ENCODE results near the gene IRF3. TPM values are rescaled to one million over a fixed set of nuclear protein-coding genes. Genes with fewer than 3 reads are reported as not detected.

IRF3 gene
- total RNA-seq, 2 donors from 2014 or later, result 53.4 to 58.0 TPM

DNA sequence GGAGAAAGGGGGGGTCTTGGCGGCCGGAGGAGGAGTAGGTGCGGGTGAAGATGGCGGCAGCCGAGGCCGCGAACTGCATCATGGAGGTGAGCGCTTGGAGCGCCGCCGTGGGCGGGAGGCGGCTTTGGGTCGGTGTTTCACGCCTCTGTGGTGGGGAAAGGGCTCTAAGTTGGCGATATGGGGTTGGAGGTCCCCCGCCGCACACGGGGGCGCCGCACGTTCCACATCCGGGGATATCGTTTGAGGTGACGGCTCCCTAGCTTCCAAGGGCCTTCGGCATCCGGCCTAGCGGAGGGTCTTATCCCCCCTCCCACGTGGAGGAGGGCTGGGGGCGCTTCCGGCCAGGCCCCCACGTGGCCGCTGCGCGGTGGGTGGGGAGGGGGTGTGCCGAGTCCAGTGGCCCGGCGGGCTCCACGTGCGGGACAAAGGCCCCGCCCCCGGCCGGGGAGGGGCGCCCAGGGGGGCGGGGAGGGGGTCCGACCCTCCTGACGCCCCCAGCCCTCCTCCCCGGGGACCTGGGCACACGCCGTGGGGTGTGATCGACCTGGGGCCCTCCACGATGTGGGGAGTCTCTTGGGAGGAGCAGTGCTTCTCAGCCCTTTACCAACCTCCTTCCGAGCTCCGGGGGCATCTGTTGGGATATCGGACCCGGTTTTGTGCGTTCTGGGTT, 11.7 kb upstream of the IRF3 start, which contains the start of gene PRMT1:
Gene PRMT1, plus strand, starts transcription at position 41 of the 670 bp plus-strand sequence. Its CDS starts 10 bp downstream, at position 51.
- Histone ChIP-seq H3K27ac (peak within 1 kb of the TSS; percentile 83 to 93), H3K27me3 (replicated peaks; ENCODE audit: insufficient read depth) (no peaks in the 10 kb centered on the region), H3K9me3 (no peaks in the 10 kb centered on the region), H3K4me1 (replicated peaks) (peaks cover 11% of the 10 kb centered on the region), H3K4me3 (peak within 1 kb of the TSS; percentile 66 to 92), H3K36me3 (peaks cover 6 to 7% of the 10 kb centered on the region in 2 donors)
- TF ChIP-seq POLR2AphosphoS5 (IDR thresholded peaks at IDR 0.05), result no peak
- peak; percentile 91 for TF ChIP-seq POLR2A (IDR thresholded peaks at IDR 0.05)
- no peak for DNase-seq (ENCODE audit: low spot score)
- WGBS, result under 1% methylated on average over 56 of the region's 57 CpGs
- intact Hi-C loops (cut with DNase I), result loop anchor here (2.0 to 5.0 kb wide), 3 partner anchors 35 to 90 kb away; partner anchors contain the start of genes AP2A1, PRR12 and SCAF1

DNA sequence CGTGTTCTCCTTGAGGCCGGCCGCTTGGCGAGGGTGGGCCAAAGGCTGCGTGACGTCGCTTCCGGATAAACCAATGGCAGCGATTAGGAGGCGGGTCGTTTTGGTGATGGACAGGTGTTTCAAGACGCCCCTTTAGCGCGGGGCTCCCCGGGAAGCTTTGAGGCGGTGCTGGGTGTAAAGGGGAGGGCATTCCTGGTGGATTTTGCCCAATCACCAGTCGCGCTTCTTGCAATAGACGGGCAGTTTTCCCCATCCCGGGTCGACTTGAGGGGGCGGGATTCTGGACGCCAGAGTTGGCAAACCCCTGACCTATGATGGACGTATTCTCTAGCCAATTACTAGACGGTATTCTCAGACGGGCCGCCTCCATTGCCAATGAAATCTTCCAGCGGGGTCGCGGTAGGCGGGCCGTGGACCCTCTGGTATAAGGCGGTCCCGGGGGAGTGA, 11.2 kb upstream of the IRF3 start:
- DNase-seq (ENCODE audit: low spot score), result peak; percentile 100
- H3K36me3 ChIP-seq, result peaks cover under 1 to 1% of the 10 kb centered on the region in 2 donors
- intact Hi-C loops (cut with DNase I), result loop anchor here (2.0 to 5.0 kb wide), 3 partner anchors 34 to 90 kb away; partner anchors contain the start of genes AP2A1, PRR12 and SCAF1
- H3K4me1 ChIP-seq (replicated peaks), result peaks cover 11% of the 10 kb centered on the region
- no peaks in the 10 kb centered on the region for H3K27me3 ChIP-seq (replicated peaks; ENCODE audit: insufficient read depth)
- no peaks in the 10 kb centered on the region for H3K9me3 ChIP-seq
- peak overlapping the region; percentile 83 to 93 for H3K27ac ChIP-seq
- peak overlapping the region; percentile 66 to 92 for H3K4me3 ChIP-seq
- TF ChIP-seq POLR2AphosphoS5 (IDR thresholded peaks at IDR 0.05) (peak; percentile 91), POLR2A (IDR thresholded peaks at IDR 0.05) (no peak)
- WGBS, result 0% methylated on average over 26 of the region's 34 CpGs

- peak overlapping the region; percentile 6 to 23 for H3K4me3 ChIP-seq
- WGBS, result 4% methylated on average over 27 of the region's 27 CpGs
- H3K27me3 ChIP-seq (replicated peaks; ENCODE audit: insufficient read depth), result no peaks in the 10 kb centered on the region
- peak; percentile 75 for DNase-seq (ENCODE audit: low spot score)
- TF ChIP-seq CTCF (IDR thresholded peaks at IDR 0.05), result peak in 1 of 4 experiments; percentile 24
- no peak for TF ChIP-seq POLR2AphosphoS5 (IDR thresholded peaks at IDR 0.05)
- H3K9me3 ChIP-seq, result no peaks in the 10 kb centered on the region
- H3K4me1 ChIP-seq (replicated peaks), result peaks cover 11% of the 10 kb centered on the region
- H3K36me3 ChIP-seq, result no peaks in the 10 kb centered on the region
- H3K27ac ChIP-seq, result peak overlapping the region; percentile 81 to 92
- intact Hi-C loops (cut with DNase I), result loop anchor here (2.0 to 5.0 kb wide), 3 partner anchors 33 to 91 kb away; partner anchors contain the start of genes AP2A1, PRR12 and SCAF1
Measured at GRCh38 chr19:49676136-49676783, 10.6 kb upstream of the IRF3 start.

DNA sequence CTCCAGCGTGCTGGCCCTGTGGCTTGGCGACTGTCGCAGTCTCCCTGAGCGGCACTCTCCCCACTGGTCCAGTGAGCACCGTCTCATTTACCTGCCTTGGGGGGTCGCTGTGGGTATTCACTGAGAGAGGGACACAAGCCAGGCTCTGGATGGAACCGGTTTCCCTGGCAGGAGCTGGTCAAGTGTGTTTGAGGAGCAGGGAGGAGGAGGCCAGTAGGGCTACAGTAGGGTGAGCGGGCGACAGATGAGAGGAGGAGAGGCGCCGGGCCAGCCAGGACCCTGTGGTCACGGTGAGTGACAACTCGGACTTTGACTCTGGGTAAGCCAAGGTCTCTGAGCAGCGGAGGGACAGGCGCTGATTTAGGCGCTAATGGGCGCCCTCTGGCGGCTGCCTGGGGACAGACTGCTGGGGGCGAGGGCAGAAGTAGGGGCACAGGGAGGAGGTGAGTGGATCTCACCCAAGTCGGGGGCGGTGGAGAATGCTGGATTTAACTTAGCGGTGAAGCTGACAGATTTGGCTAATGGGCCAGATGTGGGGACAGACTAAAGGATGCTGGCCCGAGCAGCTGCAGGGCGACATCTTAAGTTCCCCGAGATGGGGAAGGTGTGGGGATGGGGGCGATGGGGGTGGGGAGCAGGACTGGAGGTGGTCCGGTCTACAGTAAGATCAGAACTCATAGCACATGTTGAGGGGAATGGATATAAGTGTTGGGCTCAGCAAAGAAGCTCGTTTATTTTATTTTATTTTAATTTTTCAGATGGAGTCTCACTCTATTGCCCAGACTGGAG, 6.7 kb upstream of the IRF3 start:
- H3K9me3 ChIP-seq, result no peaks in the 10 kb centered on the region
- peak; percentile 59 for DNase-seq (ENCODE audit: low spot score)
- WGBS, result 26% methylated on average over 28 of the region's 28 CpGs
- no peaks in the 10 kb centered on the region for H3K4me1 ChIP-seq (replicated peaks)
- no peak overlapping the region for H3K4me3 ChIP-seq
- intact Hi-C loops (cut with DNase I), result no loop called here
- peak overlapping the region; percentile 20 to 56 for H3K27ac ChIP-seq
- no peaks in the 10 kb centered on the region for H3K27me3 ChIP-seq (replicated peaks; ENCODE audit: insufficient read depth)
- no peaks in the 10 kb centered on the region for H3K36me3 ChIP-seq
- peak; percentile 54 for TF ChIP-seq POLR2AphosphoS5 (IDR thresholded peaks at IDR 0.05)
- no peak for TF ChIP-seq POLR2A (IDR thresholded peaks at IDR 0.05)
- TF ChIP-seq CTCF (IDR thresholded peaks at IDR 0.05), result peak; percentile 68 to 80 (median 72)

DNA sequence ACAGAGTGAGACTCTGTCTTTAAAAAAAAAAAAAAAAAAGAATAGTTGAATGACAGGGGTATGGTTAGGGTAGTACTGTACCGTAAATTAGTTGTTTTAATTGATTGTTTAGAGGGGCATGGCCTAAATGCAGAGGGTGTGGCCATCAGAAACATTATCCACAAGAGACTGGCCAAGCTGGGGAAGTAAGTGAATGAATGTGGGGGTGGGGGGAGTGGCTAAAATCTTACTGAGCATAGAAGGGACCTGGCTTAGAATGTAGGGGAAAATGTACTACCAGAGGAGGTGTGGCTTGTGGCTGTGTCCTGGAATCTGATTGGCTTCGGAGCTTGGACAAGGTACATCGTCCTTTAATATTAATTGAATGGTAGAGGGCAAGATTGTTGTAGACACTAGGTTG, 3.9 kb upstream of the IRF3 start:
- Histone ChIP-seq H3K27ac (no peak overlapping the region), H3K9me3 (no peaks in the 10 kb centered on the region), H3K27me3 (replicated peaks; ENCODE audit: insufficient read depth) (no peaks in the 10 kb centered on the region), H3K4me1 (replicated peaks) (peaks cover 13% of the 10 kb centered on the region), H3K4me3 (no peak overlapping the region), H3K36me3 (no peaks in the 10 kb centered on the region)
- TF ChIP-seq CTCF (IDR thresholded peaks at IDR 0.05) (no peak), POLR2AphosphoS5 (IDR thresholded peaks at IDR 0.05) (no peak), POLR2A (IDR thresholded peaks at IDR 0.05) (no peak)
- no peak for DNase-seq (ENCODE audit: low spot score)
- intact Hi-C loops (cut with DNase I), result no loop called here
- 91% methylated on average over 3 of the region's 3 CpGs for WGBS

All from prostate gland (tissue), 2 donors.